HepG2 (cell line): ENCODE data around the gene ZFHX3. TPM values are rescaled to one million over a fixed set of nuclear protein-coding genes. Genes with fewer than 3 reads are reported as not detected.

Experiments
- ATAC-seq: fragments of 200-7000 bp; cut with Tn5 transposase; 3 replicates; pipeline ENCODE4 v1.9.1; 2020; ENCODE audit warnings: mild to moderate bottlenecking, moderate library complexity
- BruUV-seq: library from RNA; stranded (reverse); fragments of 400-500 nt; replicated peaks from 2 replicates; lab custom pipeline; 2021; lab: Mats Ljungman, UMichigan
- CTCF ChIA-PET: fragments of 300-600 bp; formaldehyde crosslinking; extraction: SDS; loops from one replicate; lab custom pipeline; 2021; ENCODE audit warnings: low total read pairs, inconsistent platforms, low intra/inter-chr PET ratio; lab: Yijun Ruan, JAX
- POLR2A ChIA-PET: fragments of 350-600 bp; sonication (Branson Sonifier 250); formaldehyde crosslinking; loops from one replicate; lab custom pipeline; 2020; ENCODE audit warnings: antibody characterized with exemption, inconsistent platforms; lab: Yijun Ruan, JAX
- DNase-seq: peaks from one replicate; pipeline ENCODE4 v3.0.0-alpha.2; 2015; ENCODE audit warnings: low spot score
- FAIRE-seq: peaks from 3 replicates; lab custom pipeline; 2011; peaks lifted over from hg19 to GRCh38; lab: Jason Lieb, UNC
- H2AFZ ChIP-seq: one replicate; pipeline ENCODE4 v1.6.1; 2011; ENCODE audit warnings: low read length, inconsistent platforms
- H3K27ac ChIP-seq: fragments of 300-600 bp; 3 replicates; pipeline ENCODE4 v1.8.0; 2011; ENCODE audit warnings: mixed run types, mild to moderate bottlenecking, mixed read lengths, low read length, inconsistent platforms; ENCODE audit not compliant: insufficient read depth; ENCODE audit errors: extremely low read length
- H3K27me3 ChIP-seq, 2 experiments: fragments of 200-600 bp in 1 of 2; 2 replicates in 1 of 2; 3 replicates in 1 of 2; pipeline versions ENCODE4 v1.6.0 to v1.8.0; 2011; ENCODE audit warnings: low read length in 2 of 2, mild to moderate bottlenecking in 2 of 2, moderate library complexity in 2 of 2, inconsistent platforms in 1 of 2; ENCODE audit not compliant: insufficient read depth in 2 of 2, control insufficient read depth in 1 of 2
- H3K36me3 ChIP-seq, 2 experiments: fragments of 200-600 bp in 1 of 2; replicated peaks in 1 of 2; 2 replicates in 1 of 2; 3 replicates in 1 of 2; pipeline versions ENCODE4 v1.5.1 to v1.8.0; 2011; ENCODE audit warnings: low read length in 2 of 2, inconsistent platforms in 1 of 2; ENCODE audit not compliant: insufficient read depth in 2 of 2, control insufficient read depth in 1 of 2
- H3K4me1 ChIP-seq: 2 replicates; pipeline ENCODE4 v1.5.1; 2012; ENCODE audit warnings: low read length, inconsistent platforms; ENCODE audit not compliant: insufficient read depth
- H3K4me2 ChIP-seq: 2 replicates; pipeline ENCODE4 v1.6.0; 2011; ENCODE audit warnings: low read depth, low read length, inconsistent platforms
- H3K4me3 ChIP-seq, 3 experiments: fragments of 200-600 bp in 1 of 3; sonication (generic), shearing (Covaris generic) in 1 of 3; replicated peaks in 1 of 3; 2 replicates each; pipeline ENCODE4 v1.5.1; 2011 to 2016; ENCODE audit warnings: low read length in 3 of 3, inconsistent platforms in 2 of 3, low read depth in 2 of 3, mild to moderate bottlenecking in 2 of 3, control low read depth in 1 of 3, mixed read lengths in 1 of 3; ENCODE audit not compliant: insufficient read depth in 1 of 3
- H3K79me2 ChIP-seq: one replicate; pipeline ENCODE4 v1.6.1; 2011; ENCODE audit warnings: low read length, inconsistent platforms; ENCODE audit not compliant: insufficient read depth
- H3K9ac ChIP-seq: 2 replicates; pipeline ENCODE4 v1.6.0; 2011; ENCODE audit warnings: mild to moderate bottlenecking, low read depth, low read length, inconsistent platforms; ENCODE audit not compliant: insufficient read depth
- H3K9me3 ChIP-seq: 2 replicates; pipeline ENCODE4 v1.5.1; 2012; ENCODE audit warnings: mild to moderate bottlenecking, low read length
- H4K20me1 ChIP-seq: 2 replicates; pipeline ENCODE4 v1.6.0; 2011; ENCODE audit warnings: inconsistent platforms, mild to moderate bottlenecking, low read length, moderate library complexity; ENCODE audit not compliant: insufficient read depth
- CTCF ChIP-seq: sonication (generic); formaldehyde crosslinking; IDR thresholded peaks from 2 replicates; pipeline ENCODE4 v1.5.0; 2020; ENCODE audit warnings: mild to moderate bottlenecking, missing genetic modification reagents, moderate library complexity
- HDAC1 ChIP-seq: sonication (generic); formaldehyde crosslinking; IDR thresholded peaks from 2 replicates; pipeline ENCODE4 v1.5.1; 2020; ENCODE audit warnings: mild to moderate bottlenecking, missing genetic modification reagents
- MZF1 ChIP-seq: sonication (generic); formaldehyde crosslinking; IDR thresholded peaks from 2 replicates; pipeline ENCODE4 v1.8.1; 2023; ENCODE audit warnings: mild to moderate bottlenecking, missing genetic modification reagents, borderline replicate concordance
- POLR2G ChIP-seq: fragments of 200-400 bp; formaldehyde crosslinking; IDR thresholded peaks from 2 replicates; pipeline ENCODE4 v1.6.1; 2018; ENCODE audit warnings: mild to moderate bottlenecking, low read depth, low read length, moderate library complexity
- RFX3 ChIP-seq: IDR thresholded peaks from 2 replicates; pipeline ENCODE4 v1.6.1; 2016; ENCODE audit warnings: missing biosample characterization, missing genetic modification reagents
- SNAPC2 ChIP-seq: sonication (generic); formaldehyde crosslinking; IDR thresholded peaks from 2 replicates; pipeline ENCODE4 v1.8.1; 2022; ENCODE audit warnings: mild to moderate bottlenecking, missing genetic modification reagents
- SOX6 ChIP-seq, 2 experiments: fragments of 450-650 bp in 1 of 2; sonication (generic) in 1 of 2; formaldehyde crosslinking in 1 of 2; IDR thresholded peaks; 2 replicates each; pipeline versions ENCODE4 v1.4.0 to v1.6.1; 2017 to 2020; ENCODE audit warnings: antibody characterized with exemption in 1 of 2, mild to moderate bottlenecking in 1 of 2, missing genetic modification reagents in 1 of 2
- ZNF337 ChIP-seq: sonication (generic); formaldehyde crosslinking; IDR thresholded peaks from 2 replicates; pipeline ENCODE4 v1.5.1; 2020; ENCODE audit warnings: missing genetic modification reagents, low read depth, mild to moderate bottlenecking, borderline replicate concordance
- ZNF343 ChIP-seq: sonication (generic); formaldehyde crosslinking; IDR thresholded peaks from 2 replicates; pipeline ENCODE4 v1.4.0; 2020; ENCODE audit warnings: mild to moderate bottlenecking, missing genetic modification reagents
- ZNF354B ChIP-seq: sonication (generic); formaldehyde crosslinking; IDR thresholded peaks from 2 replicates; pipeline ENCODE4 v1.8.0; 2022; ENCODE audit warnings: mild to moderate bottlenecking, missing genetic modification reagents
- ZNF484 ChIP-seq: sonication (generic); formaldehyde crosslinking; IDR thresholded peaks from 2 replicates; pipeline ENCODE4 v1.5.1; 2020; ENCODE audit warnings: mild to moderate bottlenecking, low read depth, missing genetic modification reagents, borderline replicate concordance
- ZNF597 ChIP-seq: sonication (generic); formaldehyde crosslinking; IDR thresholded peaks from 2 replicates; pipeline ENCODE4 v1.5.0; 2020; ENCODE audit warnings: missing genetic modification reagents
- ZNF776 ChIP-seq: sonication (generic); formaldehyde crosslinking; IDR thresholded peaks from 2 replicates; pipeline ENCODE4 v1.4.0; 2020; ENCODE audit warnings: mild to moderate bottlenecking, missing genetic modification reagents
- WGBS: methylation state at CpG from one replicate; pipeline ENCODE4 v1.1.6; 2017; ENCODE audit warnings: low lambda C conversion rate; 5-methylcytosine and 5-hydroxymethylcytosine counted together
- in situ Hi-C: cut with HindIII; loops from 2 replicates; pipeline ENCODE4 v1.10.0; 2017; ENCODE audit warnings: low pct_unique_long_range_greater_than_20kb; ENCODE audit not compliant: extremely low pct_ligation_motif_present
- intact Hi-C: fragments of 100-400 bp; cut with micrococcal nuclease; formaldehyde crosslinking; loops from one replicate; pipeline ENCODE4 v1.10.0; 2022; ENCODE audit not compliant: unreplicated experiment
- polyA plus RNA-seq, 8 experiments: library from polyadenylated mRNA; depleted of rRNA in 3 of 8; stranded (reverse) in 7 of 8; unstranded in 1 of 8; fragments of >200 nt; fragmentation: Illumina TruSeq in 4 of 8; extraction: Trizol in 4 of 8; gene quantifications; 2 replicates each; pipeline versions ENCODE4 v1.2.1 to v1.2.3, GENCODE V29; 2011 to 2016; ENCODE audit warnings: low read depth in 4 of 8, missing spikeins in 1 of 8, mixed read lengths in 1 of 8; ENCODE audit not compliant: insufficient read depth in 1 of 8
- total RNA-seq, 5 experiments: library from RNA; depleted of rRNA; stranded (reverse); fragments of >200 nt; fragmentation: Illumina TruSeq; extraction: Trizol; gene quantifications; 2 replicates each; pipeline ENCODE4 v1.2.3, GENCODE V29; 2016; ENCODE audit warnings: low read depth in 1 of 5
- TF ChIP-seq, protein P1 (sequence below): IDR thresholded peaks from 2 replicates; pipeline ENCODE4 v1.6.1; 2016
- TF ChIP-seq, protein P2 (sequence below): sonication (generic); formaldehyde crosslinking; IDR thresholded peaks from 2 replicates; pipeline ENCODE4 v1.5.0; 2020; ENCODE audit warnings: missing genetic modification reagents
- TF ChIP-seq, protein P3 (sequence below): sonication (generic); formaldehyde crosslinking; IDR thresholded peaks from 2 replicates; pipeline ENCODE4 v1.4.0; 2020; ENCODE audit warnings: missing genetic modification reagents, borderline replicate concordance

ZFHX3 gene
- total and polyA plus RNA-seq, 2 of the 13 experiments (the other 11 are each of a cell fraction or from before 2014, with no cell fraction given): 5.0 to 6.0 TPM

- H3K36me3 ChIP-seq: peaks cover 5 to 17% of the 10 kb centered on the region in 2 experiments; a peak in 3 of 5 replicates
- no TSS peak for BruUV-seq
- H3K27me3 ChIP-seq: no peaks in the 10 kb centered on the region
- ChIA-PET CTCF (no interaction called here), POLR2A (no interaction called here)
- FAIRE-seq (no peak), DNase-seq (no peak), ATAC-seq (no peak)
- H3K9ac ChIP-seq: no peak overlapping the region
- no peaks in the 10 kb centered on the region for H3K4me1 ChIP-seq
- H3K9me3 ChIP-seq: no peaks in the 10 kb centered on the region
- H4K20me1 ChIP-seq: no peaks in the 10 kb centered on the region
- intact Hi-C loops (loop anchor here (10.0 kb wide), 1 partner anchor 206 kb away; the partner anchor contains the start of gene ZFHX3), in situ Hi-C loops (loop anchor here (10.0 to 25.0 kb wide), 2 partner anchors 327 to 356 kb away; no protein-coding TSS in a partner anchor)
- H3K27ac ChIP-seq: no peak overlapping the region
- H3K4me2 ChIP-seq: no peak overlapping the region
- no peak overlapping the region for H2AFZ ChIP-seq
- no peak overlapping the region for H3K4me3 ChIP-seq
- peaks cover 10% of the 10 kb centered on the region for H3K79me2 ChIP-seq
- WGBS: 97% methylated on average over 13 of the region's 13 CpGs
- TF ChIP-seq ZNF337 (no peak), ZNF343 (CRISPR knock-in tag) (no peak), ZNF484 (CRISPR knock-in tag) (no peak), SNAPC2 (CRISPR knock-in tag) (no peak), SOX6 (IDR thresholded peaks at IDR 0.05) (no peak), SOX6 (CRISPR knock-in tag; IDR thresholded peaks at IDR 0.05) (no peak), ZNF597 (CRISPR knock-in tag) (no peak), ZNF776 (no peak), MZF1 (CRISPR knock-in tag) (no peak), HDAC1 (CRISPR knock-in tag) (no peak), ZNF354B (CRISPR knock-in tag) (no peak), CTCF (CRISPR knock-in tag) (no peak), RFX3 (CRISPR knock-in tag) (no peak), POLR2G (no peak)
- TF ChIP-seq, protein P1, sequence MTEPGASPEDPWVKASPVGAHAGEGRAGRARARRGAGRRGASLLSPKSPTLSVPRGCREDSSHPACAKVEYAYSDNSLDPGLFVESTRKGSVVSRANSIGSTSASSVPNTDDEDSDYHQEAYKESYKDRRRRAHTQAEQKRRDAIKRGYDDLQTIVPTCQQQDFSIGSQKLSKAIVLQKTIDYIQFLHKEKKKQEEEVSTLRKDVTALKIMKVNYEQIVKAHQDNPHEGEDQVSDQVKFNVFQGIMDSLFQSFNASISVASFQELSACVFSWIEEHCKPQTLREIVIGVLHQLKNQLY (CRISPR knock-in tag): no peak
- TF ChIP-seq, protein P2, sequence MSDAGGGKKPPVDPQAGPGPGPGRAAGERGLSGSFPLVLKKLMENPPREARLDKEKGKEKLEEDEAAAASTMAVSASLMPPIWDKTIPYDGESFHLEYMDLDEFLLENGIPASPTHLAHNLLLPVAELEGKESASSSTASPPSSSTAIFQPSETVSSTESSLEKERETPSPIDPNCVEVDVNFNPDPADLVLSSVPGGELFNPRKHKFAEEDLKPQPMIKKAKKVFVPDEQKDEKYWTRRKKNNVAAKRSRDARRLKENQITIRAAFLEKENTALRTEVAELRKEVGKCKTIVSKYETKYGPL (CRISPR knock-in tag): no peak
- TF ChIP-seq, protein P3, sequence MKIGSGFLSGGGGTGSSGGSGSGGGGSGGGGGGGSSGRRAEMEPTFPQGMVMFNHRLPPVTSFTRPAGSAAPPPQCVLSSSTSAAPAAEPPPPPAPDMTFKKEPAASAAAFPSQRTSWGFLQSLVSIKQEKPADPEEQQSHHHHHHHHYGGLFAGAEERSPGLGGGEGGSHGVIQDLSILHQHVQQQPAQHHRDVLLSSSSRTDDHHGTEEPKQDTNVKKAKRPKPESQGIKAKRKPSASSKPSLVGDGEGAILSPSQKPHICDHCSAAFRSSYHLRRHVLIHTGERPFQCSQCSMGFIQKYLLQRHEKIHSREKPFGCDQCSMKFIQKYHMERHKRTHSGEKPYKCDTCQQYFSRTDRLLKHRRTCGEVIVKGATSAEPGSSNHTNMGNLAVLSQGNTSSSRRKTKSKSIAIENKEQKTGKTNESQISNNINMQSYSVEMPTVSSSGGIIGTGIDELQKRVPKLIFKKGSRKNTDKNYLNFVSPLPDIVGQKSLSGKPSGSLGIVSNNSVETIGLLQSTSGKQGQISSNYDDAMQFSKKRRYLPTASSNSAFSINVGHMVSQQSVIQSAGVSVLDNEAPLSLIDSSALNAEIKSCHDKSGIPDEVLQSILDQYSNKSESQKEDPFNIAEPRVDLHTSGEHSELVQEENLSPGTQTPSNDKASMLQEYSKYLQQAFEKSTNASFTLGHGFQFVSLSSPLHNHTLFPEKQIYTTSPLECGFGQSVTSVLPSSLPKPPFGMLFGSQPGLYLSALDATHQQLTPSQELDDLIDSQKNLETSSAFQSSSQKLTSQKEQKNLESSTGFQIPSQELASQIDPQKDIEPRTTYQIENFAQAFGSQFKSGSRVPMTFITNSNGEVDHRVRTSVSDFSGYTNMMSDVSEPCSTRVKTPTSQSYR: no peak
These were observed 209.0 kb downstream of the ZFHX3 start for GRCh38 chr16:72838951-72839350.
